Measurements from ENCODE around the gene RHBDL1. TPM values are rescaled to one million over a fixed set of nuclear protein-coding genes. Genes with fewer than 3 reads are reported as not detected.
A peak's percentile ranks its signal among the peaks of the same experiment; 100 is the strongest.

Gene RHBDL1
- total and polyA plus RNA-seq, 9 of the 15 experiments (the other 6 are each of a cell fraction or from before 2014, with no cell fraction given), result 0.03 to 5.6 (median 1.3) TPM; not detected in 1

GRCh38 chr16:682493-683395 lies 7.3 kb downstream of the RHBDL1 start:
- H3K27me3 ChIP-seq (ENCODE audit: control insufficient read depth in 2 of 2, insufficient read depth in 2 of 2, low read length in 2 of 2), result no peaks in the 10 kb centered on the region
- H3K4me1 ChIP-seq (replicated peaks in 1 of 2; ENCODE audit: control insufficient read depth in 2 of 2, insufficient read depth in 2 of 2, low read length in 2 of 2), result peaks cover 33 to 98% of the 10 kb centered on the region in 2 experiments
- TF ChIP-seq, protein P1, sequence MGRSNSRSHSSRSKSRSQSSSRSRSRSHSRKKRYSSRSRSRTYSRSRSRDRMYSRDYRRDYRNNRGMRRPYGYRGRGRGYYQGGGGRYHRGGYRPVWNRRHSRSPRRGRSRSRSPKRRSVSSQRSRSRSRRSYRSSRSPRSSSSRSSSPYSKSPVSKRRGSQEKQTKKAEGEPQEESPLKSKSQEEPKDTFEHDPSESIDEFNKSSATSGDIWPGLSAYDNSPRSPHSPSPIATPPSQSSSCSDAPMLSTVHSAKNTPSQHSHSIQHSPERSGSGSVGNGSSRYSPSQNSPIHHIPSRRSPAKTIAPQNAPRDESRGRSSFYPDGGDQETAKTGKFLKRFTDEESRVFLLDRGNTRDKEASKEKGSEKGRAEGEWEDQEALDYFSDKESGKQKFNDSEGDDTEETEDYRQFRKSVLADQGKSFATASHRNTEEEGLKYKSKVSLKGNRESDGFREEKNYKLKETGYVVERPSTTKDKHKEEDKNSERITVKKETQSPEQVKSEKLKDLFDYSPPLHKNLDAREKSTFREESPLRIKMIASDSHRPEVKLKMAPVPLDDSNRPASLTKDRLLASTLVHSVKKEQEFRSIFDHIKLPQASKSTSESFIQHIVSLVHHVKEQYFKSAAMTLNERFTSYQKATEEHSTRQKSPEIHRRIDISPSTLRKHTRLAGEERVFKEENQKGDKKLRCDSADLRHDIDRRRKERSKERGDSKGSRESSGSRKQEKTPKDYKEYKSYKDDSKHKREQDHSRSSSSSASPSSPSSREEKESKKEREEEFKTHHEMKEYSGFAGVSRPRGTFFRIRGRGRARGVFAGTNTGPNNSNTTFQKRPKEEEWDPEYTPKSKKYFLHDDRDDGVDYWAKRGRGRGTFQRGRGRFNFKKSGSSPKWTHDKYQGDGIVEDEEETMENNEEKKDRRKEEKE (IDR thresholded peaks at IDR 0.05; ENCODE audit: borderline replicate concordance in 1 of 2, control insufficient read depth in 1 of 2, low read depth in 2 of 2, low read length in 1 of 2), result no peak
- peak; percentile 38; the same call in 1 of the 2 replicates for TF ChIP-seq POLR2A (conservative IDR thresholded peaks at IDR 0.05)
- no peak for TF ChIP-seq ESRRB (CRISPR knock-in tag; IDR thresholded peaks at IDR 0.05; ENCODE audit: borderline replicate concordance)
- TF ChIP-seq E2F6 (IDR thresholded peaks at IDR 0.05; ENCODE audit: borderline replicate concordance in 1 of 2, extremely low read depth in 1 of 2, insufficient read depth in 1 of 2, insufficient read length in 1 of 2, low read depth in 1 of 2, low read length in 1 of 2, poor library complexity in 1 of 2, severe bottlenecking in 1 of 2), result peak in 1 of 2 experiments; percentile 6
- peak; percentile 64 for TF ChIP-seq POLR2G (IDR thresholded peaks at IDR 0.05; ENCODE audit: low read depth, low read length)
- peak; percentile 53; the same call in 1 of the 2 replicates for TF ChIP-seq CBX1 (IDR thresholded peaks at IDR 0.05; ENCODE audit: low read depth)
- peak; percentile 50 for TF ChIP-seq PCBP1 (IDR thresholded peaks at IDR 0.05; ENCODE audit: low read depth, low read length, poor library complexity, severe bottlenecking)
- TF ChIP-seq SUPT5H (IDR thresholded peaks at IDR 0.05), result peak; percentile 12; the same call in 1 of the 2 replicates
- TF ChIP-seq KDM5B (IDR thresholded peaks at IDR 0.05; ENCODE audit: insufficient replicate concordance, low read depth, low read length), result peak; percentile 11
- TF ChIP-seq SIN3B (IDR thresholded peaks at IDR 0.05; ENCODE audit: low read depth), result no peak
- TF ChIP-seq SIN3A (IDR thresholded peaks at IDR 0.05; ENCODE audit: borderline replicate concordance in 2 of 2, control insufficient read depth in 1 of 2, low read depth in 2 of 2, low read length in 2 of 2), result no peak
- TF ChIP-seq RBFOX2 (IDR thresholded peaks at IDR 0.05; ENCODE audit: low read depth, low read length), result peak; percentile 13

More at GRCh38 chr16:682493-683395, 7.3 kb downstream of the RHBDL1 start:
- CTCF ChIA-PET (ENCODE audit: low intra/inter-chr PET ratio), result interaction anchor here (0.6 kb wide), 1 partner anchor 14 kb away, joined by 3 read pairs; no protein-coding TSS in a partner anchor
- Histone ChIP-seq H3K27ac (ENCODE audit: extremely low read depth, low read depth, low read length) (peak overlapping the region; percentile 88), H3K4me2 (ENCODE audit: insufficient read depth, low read length) (peak overlapping the region; percentile 75), H3K9ac (ENCODE audit: insufficient read depth in 1 of 2, low read depth in 2 of 2, low read length in 2 of 2) (peak overlapping the region; percentile 83 to 98; a peak in 3 of 4 replicates), H3K36me3 (ENCODE audit: control insufficient read depth, insufficient read depth, low read length) (peaks cover 58% of the 10 kb centered on the region), H3K9me3 (replicated peaks; ENCODE audit: control insufficient read depth, insufficient read depth, low read depth, low read length) (no peaks in the 10 kb centered on the region), H3K79me2 (ENCODE audit: control insufficient read depth, insufficient read depth, low read length) (peaks cover 41% of the 10 kb centered on the region), H3K9me1 (ENCODE audit: control insufficient read depth, insufficient read depth, low read length) (peaks cover 11% of the 10 kb centered on the region), H3K4me3 (peak overlapping the region; percentile 98), H4K20me1 (replicated peaks; ENCODE audit: control insufficient read depth, insufficient read depth, low read length) (peaks cover 21% of the 10 kb centered on the region), H2AFZ (ENCODE audit: low read depth, low read length) (no peak overlapping the region)
- DNase-seq (ENCODE audit: extremely low read depth in 1 of 4, low spot score in 3 of 4) (no peak), FAIRE-seq (peak; percentile 23), ATAC-seq (no peak)
- intact Hi-C loops (cut with micrococcal nuclease) (loop anchor here (5.0 kb wide), 1 partner anchor 285 kb away; the partner anchor contains the start of gene NME4), in situ Hi-C loops (cut with MboI) (no loop called here)
- 67% methylated on average over 35 of the region's 36 CpGs for WGBS (ENCODE audit: insufficient coverage, low coverage, missing lambda C conversion rate)
- POLR2A ChIA-PET, result interaction anchor here (1.1 to 1.4 kb wide), 2 partner anchors 10 to 156 kb away, joined by 3 to 4 read pairs; partner anchors contain the start of gene CAPN15
- BruUV-seq (replicated peaks), result TSS peak; percentile 62

Data from K562 (cell line).